Loucy (cell line): ENCODE data around the gene NUAK2.

ENCODE experiments used
- H2AFZ ChIP-seq: fragments of 200-600 bp; sonication (generic); 2 replicates; pipeline ENCODE4 v1.6.0; 2016; ENCODE audit warnings: antibody characterized with exemption, mild to moderate bottlenecking, low read length, moderate library complexity
- H3F3A ChIP-seq: fragments of 200-600 bp; 2 replicates; pipeline ENCODE4 v1.6.0; 2016; ENCODE audit warnings: antibody characterized with exemption, low read depth, mild to moderate bottlenecking
- H3K27me3 ChIP-seq: fragments of 200-600 bp; sonication (generic); 2 replicates; pipeline ENCODE4 v1.6.1; 2014; ENCODE audit warnings: low read length, mild to moderate bottlenecking; ENCODE audit not compliant: insufficient read depth, poor library complexity, severe bottlenecking
- H3K36me3 ChIP-seq: fragments of 200-600 bp; sonication (generic); 2 replicates; pipeline ENCODE4 v1.6.1; 2016; ENCODE audit warnings: low read length; ENCODE audit not compliant: insufficient read depth
- H3K4me1 ChIP-seq: fragments of 200-600 bp; sonication (generic); 2 replicates; pipeline ENCODE4 v1.5.1; 2014; ENCODE audit warnings: low read length, mild to moderate bottlenecking; ENCODE audit not compliant: insufficient read depth, poor library complexity, severe bottlenecking
- H3K4me2 ChIP-seq: fragments of 200-600 bp; sonication (generic); 2 replicates; pipeline ENCODE4 v1.6.0; 2014; ENCODE audit warnings: antibody characterized with exemption, low read length, low read depth, mild to moderate bottlenecking; ENCODE audit not compliant: poor library complexity, severe bottlenecking
- H3K4me3 ChIP-seq: fragments of 200-600 bp; sonication (generic); 2 replicates; pipeline ENCODE4 v1.5.1; 2014; ENCODE audit warnings: low read length, mild to moderate bottlenecking, mixed read lengths; ENCODE audit not compliant: poor library complexity, severe bottlenecking
- H3K79me2 ChIP-seq: fragments of 200-600 bp; sonication (generic); 2 replicates; pipeline ENCODE4 v1.6.1; 2014; ENCODE audit warnings: low read length; ENCODE audit not compliant: insufficient read depth
- H3K9ac ChIP-seq: fragments of 200-600 bp; sonication (generic); 2 replicates; pipeline ENCODE4 v1.6.0; 2014; ENCODE audit warnings: mild to moderate bottlenecking, low read depth, low read length, moderate library complexity; ENCODE audit not compliant: poor library complexity, severe bottlenecking
- H3K9me2 ChIP-seq: fragments of 200-600 bp; sonication (generic); replicated peaks from 2 replicates; pipeline ENCODE4 v1.6.1; 2016; ENCODE audit warnings: low read depth, low read length, mixed read lengths
- H3K9me3 ChIP-seq: fragments of 200-600 bp; sonication (generic); 2 replicates; pipeline ENCODE4 v1.6.1; 2014; ENCODE audit warnings: mild to moderate bottlenecking, antibody characterized with exemption, low read length, low read depth; ENCODE audit not compliant: insufficient read depth
- H4K20me1 ChIP-seq: fragments of 200-600 bp; sonication (generic); 2 replicates; pipeline ENCODE4 v1.6.0; 2014; ENCODE audit warnings: antibody characterized with exemption, low read length, mild to moderate bottlenecking; ENCODE audit not compliant: insufficient read depth, poor library complexity, severe bottlenecking
- EZH2phosphoT487 ChIP-seq: fragments of 200-600 bp; IDR thresholded peaks from 2 replicates; pipeline ENCODE4 v1.6.1; 2018; ENCODE audit warnings: antibody characterized with exemption, mild to moderate bottlenecking, moderate library complexity, borderline replicate concordance
- TF ChIP-seq, protein P1 (sequence below): fragments of 200-600 bp; sonication (generic); conservative IDR thresholded peaks from 2 replicates; pipeline ENCODE4 v1.5.1; 2014; ENCODE audit warnings: mild to moderate bottlenecking, antibody characterized with exemption, low read length

Gene NUAK2

DNA sequence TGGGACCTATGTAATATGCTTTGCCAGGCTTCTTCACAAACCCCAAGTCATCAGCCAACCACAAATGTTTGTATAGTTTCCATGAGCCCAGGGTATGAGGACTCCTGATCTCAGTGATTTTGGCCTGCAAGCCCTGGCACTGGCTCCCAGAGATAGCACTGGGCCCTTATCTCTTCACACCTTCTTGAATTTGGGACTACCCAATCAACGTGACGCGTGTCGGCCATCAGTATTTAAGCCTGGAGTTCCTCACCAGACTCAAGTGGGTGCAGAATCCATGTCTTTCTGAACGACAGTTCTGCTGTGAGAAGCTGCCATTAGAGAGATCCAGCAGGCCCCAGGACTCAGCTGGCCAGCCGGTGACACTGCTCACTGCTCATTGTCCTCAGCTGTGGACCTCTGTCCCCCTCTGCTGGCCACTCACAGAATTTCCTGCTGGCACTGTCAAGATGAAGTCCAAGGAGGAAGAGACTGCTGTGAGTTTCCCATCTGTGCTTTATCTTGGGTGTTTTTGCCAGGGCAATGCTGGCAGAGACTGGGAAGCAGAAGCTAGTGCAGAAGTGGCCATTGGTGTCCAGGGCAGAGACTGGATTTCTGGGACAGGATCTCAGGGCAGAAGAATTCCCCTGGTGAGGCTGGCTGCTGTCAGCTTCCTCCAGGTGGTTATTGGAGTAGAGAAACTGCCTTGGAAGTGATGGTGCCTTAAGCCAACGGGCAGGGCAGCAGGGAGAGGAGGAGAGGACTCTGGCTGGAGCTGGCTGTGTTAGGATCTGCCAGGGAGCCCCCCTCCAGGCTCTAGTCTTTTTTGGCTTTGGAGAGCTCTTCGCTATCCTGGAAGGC is 65.4 kb downstream of the NUAK2 start:
- Histone ChIP-seq H3K36me3 (no peaks in the 10 kb centered on the region), H3K9ac (no peak overlapping the region), H2AFZ (0 out of 2 replicates have a peak overlapping the region, but pooled peaks have one; percentile 39), H3K4me1 (peaks cover 2% of the 10 kb centered on the region), H3K27me3 (no peaks in the 10 kb centered on the region), H4K20me1 (no peaks in the 10 kb centered on the region), H3K9me2 (no peaks in the 10 kb centered on the region), H3K9me3 (no peaks in the 10 kb centered on the region), H3K4me2 (no peak overlapping the region), H3K79me2 (no peaks in the 10 kb centered on the region), H3K4me3 (no peak overlapping the region), H3F3A (no peaks in the 10 kb centered on the region)
- TF ChIP-seq EZH2phosphoT487: no peak
- TF ChIP-seq, protein P1, sequence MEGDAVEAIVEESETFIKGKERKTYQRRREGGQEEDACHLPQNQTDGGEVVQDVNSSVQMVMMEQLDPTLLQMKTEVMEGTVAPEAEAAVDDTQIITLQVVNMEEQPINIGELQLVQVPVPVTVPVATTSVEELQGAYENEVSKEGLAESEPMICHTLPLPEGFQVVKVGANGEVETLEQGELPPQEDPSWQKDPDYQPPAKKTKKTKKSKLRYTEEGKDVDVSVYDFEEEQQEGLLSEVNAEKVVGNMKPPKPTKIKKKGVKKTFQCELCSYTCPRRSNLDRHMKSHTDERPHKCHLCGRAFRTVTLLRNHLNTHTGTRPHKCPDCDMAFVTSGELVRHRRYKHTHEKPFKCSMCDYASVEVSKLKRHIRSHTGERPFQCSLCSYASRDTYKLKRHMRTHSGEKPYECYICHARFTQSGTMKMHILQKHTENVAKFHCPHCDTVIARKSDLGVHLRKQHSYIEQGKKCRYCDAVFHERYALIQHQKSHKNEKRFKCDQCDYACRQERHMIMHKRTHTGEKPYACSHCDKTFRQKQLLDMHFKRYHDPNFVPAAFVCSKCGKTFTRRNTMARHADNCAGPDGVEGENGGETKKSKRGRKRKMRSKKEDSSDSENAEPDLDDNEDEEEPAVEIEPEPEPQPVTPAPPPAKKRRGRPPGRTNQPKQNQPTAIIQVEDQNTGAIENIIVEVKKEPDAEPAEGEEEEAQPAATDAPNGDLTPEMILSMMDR: peak; percentile 96
